Measurements from ENCODE around the gene ALCAM. TPM values are rescaled to one million over a fixed set of nuclear protein-coding genes. Genes with fewer than 3 reads are reported as not detected.

The ALCAM gene
- total RNA-seq, 1 donor from 2014 or later = 15.2 TPM

- Histone ChIP-seq H3K9me3 (no peaks in the 10 kb centered on the region), H3K4me3 (no peak overlapping the region), H3K27me3 (no peaks in the 10 kb centered on the region), H3K36me3 (no peaks in the 10 kb centered on the region), H3K4me1 (peaks cover 37% of the 10 kb centered on the region), H3K27ac (no peak overlapping the region)
- DNase-seq (ENCODE audit: extremely low spot score in 2 of 2) = no peak
- TF ChIP-seq POLR2AphosphoS5 (IDR thresholded peaks at IDR 0.05; ENCODE audit: insufficient read depth in 1 of 2, low read depth in 1 of 2) (no peak), POLR2A (IDR thresholded peaks at IDR 0.05) (no peak), CTCF (IDR thresholded peaks at IDR 0.05) (no peak)
- intact Hi-C loops (cut with DNase I) = no loop called here
Measured at GRCh38 chr3:105364128-105364527, 2.6 kb upstream of the ALCAM start.

GRCh38 chr3:105365081-105365390 is 1.7 kb upstream of the ALCAM start:
- intact Hi-C loops (cut with DNase I) = no loop called here
- Histone ChIP-seq H3K27me3 (no peaks in the 10 kb centered on the region), H3K36me3 (no peaks in the 10 kb centered on the region), H3K27ac (no peak overlapping the region), H3K4me3 (no peak overlapping the region), H3K4me1 (peaks cover 39% of the 10 kb centered on the region), H3K9me3 (no peaks in the 10 kb centered on the region)
- TF ChIP-seq POLR2AphosphoS5 (IDR thresholded peaks at IDR 0.05; ENCODE audit: insufficient read depth in 1 of 2, low read depth in 1 of 2) = no peak
- no peak for TF ChIP-seq CTCF (IDR thresholded peaks at IDR 0.05)
- no peak for TF ChIP-seq POLR2A (IDR thresholded peaks at IDR 0.05)
- DNase-seq (ENCODE audit: extremely low spot score in 2 of 2) = no peak

GRCh38 chr3:105365391-105366325 is 1.1 kb upstream of the ALCAM start:
- TF ChIP-seq CTCF (IDR thresholded peaks at IDR 0.05) (no peak), POLR2AphosphoS5 (IDR thresholded peaks at IDR 0.05; ENCODE audit: insufficient read depth in 1 of 2, low read depth in 1 of 2) (no peak), POLR2A (IDR thresholded peaks at IDR 0.05) (no peak)

GRCh38 chr3:105367063-105367405 is 325 bp downstream of the ALCAM start:
- no peak for DNase-seq (ENCODE audit: extremely low spot score in 2 of 2)
- Histone ChIP-seq H3K4me1 (peaks cover 39% of the 10 kb centered on the region), H3K27me3 (no peaks in the 10 kb centered on the region), H3K9me3 (no peaks in the 10 kb centered on the region), H3K4me3 (peak overlapping the region; percentile 63 to 68), H3K27ac (peak overlapping the region; percentile 60), H3K36me3 (no peaks in the 10 kb centered on the region)
- TF ChIP-seq POLR2AphosphoS5 (IDR thresholded peaks at IDR 0.05; ENCODE audit: insufficient read depth in 1 of 2, low read depth in 1 of 2) (no peak), CTCF (IDR thresholded peaks at IDR 0.05) (no peak), POLR2A (IDR thresholded peaks at IDR 0.05) (no peak)
- intact Hi-C loops (cut with DNase I) = no loop called here

More at GRCh38 chr3:105365391-105366325, 1.1 kb upstream of the ALCAM start:
- Histone ChIP-seq H3K9me3 (no peaks in the 10 kb centered on the region), H3K27ac (peak overlapping the region; percentile 35), H3K4me3 (peak overlapping the region; percentile 63 to 68), H3K36me3 (no peaks in the 10 kb centered on the region), H3K4me1 (peaks cover 39% of the 10 kb centered on the region), H3K27me3 (no peaks in the 10 kb centered on the region)
- DNase-seq (ENCODE audit: extremely low spot score in 2 of 2) = no peak
- intact Hi-C loops (cut with DNase I) = no loop called here
